ENCODE results near the gene GAMT.
"Not testable (repeated sequence)": the region's sequence is repeated elsewhere in the genome, so short reads cannot be mapped to it uniquely, and the experiment has no call there.

Gene GAMT
- total RNA-seq, result 3.8 to 4.6 reads per million in 2 donors

GRCh38 chr19:1401138-1401888 lies at the start of gene GAMT:
Gene GAMT, minus strand, starts transcription at chr19:1401542. Its CDS starts 66 bp downstream, at chr19:1401476.
- peak; percentile 43 for DNase-seq

- no peak for DNase-seq
These were observed 48.4 kb upstream of the GAMT start, which contains the start of gene APC2 for GRCh38 chr19:1449467-1450442. Gene APC2, plus strand, starts transcription at chr19:1450121. Its CDS starts 2,881 bp downstream, at chr19:1453002.

GRCh38 chr19:1447944-1448343 lies 46.6 kb upstream of the GAMT start:
- no peak for DNase-seq

GRCh38 chr19:1447504-1447903 lies 46.2 kb upstream of the GAMT start:
- DNase-seq, result no peak

GRCh38 chr19:1446713-1447481 lies 45.6 kb upstream of the GAMT start:
- DNase-seq, result no peak

GRCh38 chr19:1445932-1446712 lies 44.8 kb upstream of the GAMT start:
- DNase-seq, result no peak

- peak; percentile 61 for DNase-seq
These were observed 44.0 kb upstream of the GAMT start for GRCh38 chr19:1445185-1445931.

GRCh38 chr19:1441677-1442438 lies 40.5 kb upstream of the GAMT start:
- DNase-seq, result no peak

- no peak for DNase-seq
These were observed 39.7 kb upstream of the GAMT start for GRCh38 chr19:1441022-1441426.

GRCh38 chr19:1440418-1440801 lies 39.1 kb upstream of the GAMT start:
- DNase-seq, result no peak

GRCh38 chr19:1439525-1440417 lies 38.4 kb upstream of the GAMT start:
- DNase-seq, result not testable (repeated sequence)

- DNase-seq, result no peak
These were observed 37.6 kb upstream of the GAMT start for GRCh38 chr19:1438933-1439354.

- peak; percentile 90 for DNase-seq
These were observed 36.9 kb upstream of the GAMT start, which contains the start of gene RPS15 for GRCh38 chr19:1438035-1438932. Gene RPS15, plus strand, starts transcription at chr19:1438396. Its CDS starts 30 bp downstream, at chr19:1438426.

GRCh38 chr19:1437609-1438008 lies 36.3 kb upstream of the GAMT start:
- no peak for DNase-seq

- DNase-seq, result no peak
These were observed 34.1 kb upstream of the GAMT start for GRCh38 chr19:1435378-1435989.

GRCh38 chr19:1434577-1435060 lies 33.3 kb upstream of the GAMT start:
- no peak for DNase-seq

- DNase-seq, result no peak
These were observed 32.7 kb upstream of the GAMT start for GRCh38 chr19:1434040-1434366.

Data from activated gamma-delta T cell (primary cell).